D721Med (cell line): ENCODE results near the gene ALDOC.

ENCODE experiments used
- DNase-seq: peaks from one replicate; pipeline ENCODE4 v3.0.0; 2011; ENCODE audit warnings: low spot score; ENCODE audit not compliant: insufficient read length
- FAIRE-seq: peaks from 2 replicates; lab custom pipeline; 2011; peaks lifted over from hg19 to GRCh38; lab: Jason Lieb, UNC
- CTCF ChIP-seq: IDR thresholded peaks from 2 replicates; pipeline ENCODE4 v1.5.1; 2012; ENCODE audit warnings: mild to moderate bottlenecking, control low read depth; ENCODE audit not compliant: insufficient read depth; ENCODE audit errors: missing control alignments

Gene ALDOC

GRCh38 chr17:28576758-28577465 is at the start of gene ALDOC:
TSS of gene ALDOC (minus strand) at chr17:28576895. CDS start at chr17:28575532, 1,363 bp downstream.
- TF ChIP-seq CTCF, result no peak
- no peak for FAIRE-seq
- peak; percentile 99 for DNase-seq

GRCh38 chr17:28624148-28624547 is 47.5 kb upstream of the ALDOC start:
- no peak for TF ChIP-seq CTCF
- DNase-seq, result no peak
- no peak for FAIRE-seq

- TF ChIP-seq CTCF, result no peak
- FAIRE-seq (no peak), DNase-seq (no peak)
These were observed 47.0 kb upstream of the ALDOC start for GRCh38 chr17:28623696-28624095.

GRCh38 chr17:28622186-28622585 is 45.5 kb upstream of the ALDOC start:
- DNase-seq, result peak; percentile 77
- peak; percentile 93 for FAIRE-seq
- no peak for TF ChIP-seq CTCF

GRCh38 chr17:28620010-28620409 is 43.3 kb upstream of the ALDOC start:
- DNase-seq (no peak), FAIRE-seq (no peak)
- no peak for TF ChIP-seq CTCF

- DNase-seq (no peak), FAIRE-seq (no peak)
- TF ChIP-seq CTCF, result no peak
These were observed 41.8 kb upstream of the ALDOC start for GRCh38 chr17:28618464-28618863.

- no peak for DNase-seq
- TF ChIP-seq CTCF, result no peak
- no peak for FAIRE-seq
These were observed 39.6 kb upstream of the ALDOC start for GRCh38 chr17:28616281-28616680.
